Uterus (tissue), 4 donors: ENCODE results near the gene P4HTM. TPM values are rescaled to one million over a fixed set of nuclear protein-coding genes. Genes with fewer than 3 reads are reported as not detected.
A peak's percentile ranks its signal among the peaks of the same experiment; 100 is the strongest.

Source experiments
- DNase-seq, 2 donors: peaks; one replicate each; pipeline ENCODE4 v3.0.0-alpha.2; 2019 to 2020
- H3K27ac ChIP-seq, 2 donors: fragments of 200-600 bp; sonication (generic); 1 replicate in 1 of 2; 2 replicates in 1 of 2; pipeline ENCODE4 v1.5.1; 2016 to 2018
- H3K27me3 ChIP-seq, 2 donors: fragments of 200-600 bp; sonication (generic); one replicate each; pipeline ENCODE4 v1.5.1; 2018 to 2019; ENCODE audit warnings: control low read depth in 1 of 2
- H3K36me3 ChIP-seq, 2 donors: fragments of 200-600 bp; sonication (generic); one replicate each; pipeline ENCODE4 v1.5.1; 2019; ENCODE audit warnings: control low read depth in 1 of 2
- H3K4me1 ChIP-seq, 2 donors: fragments of 200-600 bp; sonication (generic); one replicate each; pipeline ENCODE4 v1.5.1; 2018 to 2019; ENCODE audit warnings: control low read depth in 1 of 2
- H3K4me3 ChIP-seq, 2 donors: fragments of 200-600 bp; sonication (generic); 1 replicate in 1 of 2; 2 replicates in 1 of 2; pipeline ENCODE4 v1.5.1; 2018 to 2019; ENCODE audit warnings: mild to moderate bottlenecking in 1 of 2
- H3K9me3 ChIP-seq, 2 donors: fragments of 200-600 bp; sonication (generic); one replicate each; pipeline ENCODE4 v1.5.1; 2019; ENCODE audit warnings: control low read depth in 1 of 2
- CTCF ChIP-seq, 4 experiments: fragments of 200-600 bp in 2 of 4; fragments of 450-650 bp in 2 of 4; sonication (generic) in 2 of 4; IDR thresholded peaks; one replicate each; pipeline ENCODE4 v1.5.1; 2016 to 2019; ENCODE audit warnings: antibody characterized with exemption in 4 of 4, mild to moderate bottlenecking in 2 of 4, moderate library complexity in 1 of 4
- POLR2A ChIP-seq, 2 donors: fragments of 450-650 bp; IDR thresholded peaks; one replicate each; pipeline ENCODE4 v1.6.1; 2016; ENCODE audit warnings: antibody characterized with exemption in 2 of 2, mild to moderate bottlenecking in 1 of 2, moderate library complexity in 1 of 2
- intact Hi-C: fragments of 100-400 bp; cut with DNase I; formaldehyde crosslinking; loops from one replicate; pipeline ENCODE4 v1.15.1; 2023; ENCODE audit warnings: low total_unique reads
- total RNA-seq, 4 donors: library from RNA; depleted of rRNA in 3 of 4; stranded (reverse); fragments of >200 nt in 3 of 4; gene quantifications; one replicate each; pipeline versions ENCODE4 v1.1.0 to v1.2.4, GENCODE V29; 2014 to 2023
- donor health status: DM: yes; HTN: yes; CAD: no.

The P4HTM gene
- total RNA-seq, 4 donors from 2014 or later: 35.0 to 81.5 (median 51.1) TPM

- no peaks in the 10 kb centered on the region for H3K36me3 ChIP-seq
- no peak overlapping the region for H3K4me3 ChIP-seq
- no peaks in the 10 kb centered on the region for H3K27me3 ChIP-seq
- no peak overlapping the region for H3K27ac ChIP-seq
- no peak for DNase-seq
- TF ChIP-seq POLR2A (IDR thresholded peaks at IDR 0.05): no peak
- TF ChIP-seq CTCF (IDR thresholded peaks at IDR 0.05): no peak
- intact Hi-C loops: no loop called here
- H3K4me1 ChIP-seq: no peaks in the 10 kb centered on the region
- H3K9me3 ChIP-seq: no peaks in the 10 kb centered on the region
Measured at GRCh38 chr3:49005303-49005680, 15.3 kb downstream of the P4HTM start.

DNA sequence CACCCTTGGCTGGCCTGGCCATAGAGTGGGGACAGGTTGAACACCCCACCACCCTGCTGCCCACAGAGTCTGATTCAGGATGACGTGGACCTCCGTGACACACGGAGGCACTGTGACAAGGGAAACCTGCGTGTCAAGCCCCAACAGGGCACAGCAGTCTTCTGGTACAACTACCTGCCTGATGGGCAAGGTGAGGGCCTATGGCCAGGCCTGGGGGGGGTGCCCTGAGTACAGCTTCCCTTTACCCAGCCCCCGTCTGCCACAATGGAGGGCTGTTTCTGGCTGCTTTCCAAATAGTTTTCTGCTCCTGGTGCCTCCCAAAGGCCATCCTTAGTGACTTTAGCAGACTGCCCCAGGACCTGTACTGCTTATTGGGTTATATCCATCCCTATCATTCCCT lies 16.0 kb downstream of the P4HTM start:
- intact Hi-C loops: no loop called here
- no peaks in the 10 kb centered on the region for H3K4me1 ChIP-seq
- H3K36me3 ChIP-seq: no peaks in the 10 kb centered on the region
- TF ChIP-seq CTCF (IDR thresholded peaks at IDR 0.05) (no peak), POLR2A (IDR thresholded peaks at IDR 0.05) (no peak)
- no peaks in the 10 kb centered on the region for H3K9me3 ChIP-seq
- DNase-seq: peak in 1 of 2 donors; percentile 53
- no peaks in the 10 kb centered on the region for H3K27me3 ChIP-seq
- H3K4me3 ChIP-seq: no peak overlapping the region
- peak overlapping the region; percentile 92 to 99 for H3K27ac ChIP-seq

- no peak for TF ChIP-seq POLR2A (IDR thresholded peaks at IDR 0.05)
- TF ChIP-seq CTCF (IDR thresholded peaks at IDR 0.05): peak in 1 of 4 experiments; percentile 1
- H3K27ac ChIP-seq: peak overlapping the region; percentile 92 to 99
- no peaks in the 10 kb centered on the region for H3K36me3 ChIP-seq
- no peaks in the 10 kb centered on the region for H3K9me3 ChIP-seq
- no peaks in the 10 kb centered on the region for H3K4me1 ChIP-seq
- peak; percentile 65 to 70 for DNase-seq
- intact Hi-C loops: no loop called here
- peak overlapping the region; percentile 55 to 80 for H3K4me3 ChIP-seq
- no peaks in the 10 kb centered on the region for H3K27me3 ChIP-seq
Measured at GRCh38 chr3:49006408-49007067, 16.5 kb downstream of the P4HTM start.

GRCh38 chr3:49007068-49007770 lies 17.2 kb downstream of the P4HTM start, which contains the start of gene WDR6:
WDR6 (plus strand) TSS chr3:49007391; CDS start chr3:49007432, 41 bp downstream.
- Histone ChIP-seq H3K4me3 (peak within 1 kb of the TSS; percentile 55 to 80), H3K36me3 (no peaks in the 10 kb centered on the region), H3K9me3 (no peaks in the 10 kb centered on the region), H3K27me3 (no peaks in the 10 kb centered on the region), H3K27ac (peak within 1 kb of the TSS; percentile 92 to 99), H3K4me1 (no peaks in the 10 kb centered on the region)
- peak; percentile 98 for DNase-seq
- peak; percentile 70 to 84 for TF ChIP-seq POLR2A (IDR thresholded peaks at IDR 0.05)
- peak; percentile 34 to 55 (median 44) for TF ChIP-seq CTCF (IDR thresholded peaks at IDR 0.05)
- intact Hi-C loops: no loop called here
